ENCODE results near the gene PTPRT. TPM values are rescaled to one million over a fixed set of nuclear protein-coding genes. Genes with fewer than 3 reads are reported as not detected.

PTPRT gene
- polyA plus RNA-seq, 3 donors: not detected

GRCh38 chr20:42639140-42639539 is 550.6 kb downstream of the PTPRT start:
- H4K20me1 ChIP-seq (ENCODE audit: insufficient read depth, low read length): no peaks in the 10 kb centered on the region
- Mint-ChIP-seq H3K9me3 (peaks cover 0 to 10% (median 2%) of the 10 kb centered on the region in 7 donors), H3K4me1 (no peaks in the 10 kb centered on the region), H3K27me3 (ENCODE audit: low read depth in 3 of 3) (peaks cover 0 to 2% (median 2%) of the 10 kb centered on the region in 3 donors), H3K4me3 (no peak overlapping the region), H3K36me3 (no peaks in the 10 kb centered on the region), H3K27ac (no peak overlapping the region)
- no peak overlapping the region for H3K4me3 ChIP-seq (replicated peaks in 1 of 3; ENCODE audit: low read depth in 2 of 3, low read length in 3 of 3)
- no peaks in the 10 kb centered on the region for H3K79me2 ChIP-seq (ENCODE audit: insufficient read depth, low read length)
- intact Hi-C loops (cut with micrococcal nuclease): no loop called here
- no peak for DNase-seq
- no peaks in the 10 kb centered on the region for H3K36me3 ChIP-seq (replicated peaks in 1 of 2; ENCODE audit: control insufficient read depth in 1 of 2, insufficient read depth in 2 of 2, low read length in 2 of 2)
- no peak overlapping the region for H3K27ac ChIP-seq (ENCODE audit: low read depth in 1 of 2, low read length in 2 of 2)
- TF ChIP-seq CTCF (IDR thresholded peaks at IDR 0.05): no peak
- H2AFZ ChIP-seq (ENCODE audit: insufficient read depth, low read depth, low read length, poor library complexity, severe bottlenecking): no peak overlapping the region
- no peak overlapping the region for H3K4me2 ChIP-seq (replicated peaks; ENCODE audit: extremely low read depth, low read length, poor library complexity, severe bottlenecking)
- no peaks in the 10 kb centered on the region for H3K4me1 ChIP-seq (ENCODE audit: control insufficient read depth in 1 of 2, insufficient read depth in 2 of 2, low read length in 2 of 2)
- peaks cover 0 to 16% of the 10 kb centered on the region in 2 donors for H3K9me3 ChIP-seq (replicated peaks in 1 of 2; ENCODE audit: control insufficient read depth in 1 of 2, insufficient read depth in 1 of 2, low read length in 2 of 2)
- H3K9ac ChIP-seq (ENCODE audit: insufficient read depth, low read length, poor library complexity, severe bottlenecking): no peak overlapping the region
- 91% methylated on average over 3 of the region's 5 CpGs for WGBS (ENCODE audit: insufficient coverage)
- no peaks in the 10 kb centered on the region for H3K27me3 ChIP-seq (ENCODE audit: control insufficient read depth in 2 of 2, insufficient read depth in 2 of 2, low read length in 2 of 2)

- Histone ChIP-seq H3K4me3 (replicated peaks in 1 of 3; ENCODE audit: low read depth in 2 of 3, low read length in 3 of 3) (no peak overlapping the region), H2AFZ (ENCODE audit: insufficient read depth, low read depth, low read length, poor library complexity, severe bottlenecking) (no peak overlapping the region), H3K36me3 (replicated peaks in 1 of 2; ENCODE audit: control insufficient read depth in 1 of 2, insufficient read depth in 2 of 2, low read length in 2 of 2) (no peaks in the 10 kb centered on the region), H3K79me2 (ENCODE audit: insufficient read depth, low read length) (no peaks in the 10 kb centered on the region), H4K20me1 (ENCODE audit: insufficient read depth, low read length) (no peaks in the 10 kb centered on the region), H3K9me3 (replicated peaks in 1 of 2; ENCODE audit: control insufficient read depth in 1 of 2, insufficient read depth in 1 of 2, low read length in 2 of 2) (no peaks in the 10 kb centered on the region), H3K27me3 (ENCODE audit: control insufficient read depth in 2 of 2, insufficient read depth in 2 of 2, low read length in 2 of 2) (no peaks in the 10 kb centered on the region), H3K9ac (ENCODE audit: insufficient read depth, low read length, poor library complexity, severe bottlenecking) (no peak overlapping the region), H3K4me2 (replicated peaks; ENCODE audit: extremely low read depth, low read length, poor library complexity, severe bottlenecking) (no peak overlapping the region), H3K4me1 (ENCODE audit: control insufficient read depth in 1 of 2, insufficient read depth in 2 of 2, low read length in 2 of 2) (no peaks in the 10 kb centered on the region), H3K27ac (ENCODE audit: low read depth in 1 of 2, low read length in 2 of 2) (no peak overlapping the region)
- Mint-ChIP-seq H3K9me3 (peaks cover 1 to 5% (median 3%) of the 10 kb centered on the region in 7 donors), H3K4me1 (no peaks in the 10 kb centered on the region), H3K4me3 (no peak overlapping the region), H3K36me3 (no peaks in the 10 kb centered on the region), H3K27ac (no peak overlapping the region), H3K27me3 (ENCODE audit: low read depth in 3 of 3) (peaks cover 0 to 2% (median 0%) of the 10 kb centered on the region in 3 donors)
- WGBS (ENCODE audit: insufficient coverage): 57% methylated on average over 1 of the region's 6 CpGs
- DNase-seq: no peak
- no peak for TF ChIP-seq CTCF (IDR thresholded peaks at IDR 0.05)
- intact Hi-C loops (cut with micrococcal nuclease): no loop called here
These were observed 553.9 kb downstream of the PTPRT start for GRCh38 chr20:42635699-42636411.

Data from CD14-positive monocyte (primary cell).